Stimulated activated CD4-positive, alpha-beta T cell treated with anti-CD3 and anti-CD28 coated beads, TNF-alpha, amount 100 ng/mL, for 4 hours (primary cell): ENCODE measurements around the gene EREG.
"Not testable (repeated sequence)": the region's sequence is repeated elsewhere in the genome, so short reads cannot be mapped to it uniquely, and the experiment has no call there.

Experiments used
- DNase-seq, 3 experiments: peaks; one replicate each; pipeline ENCODE4 v3.0.0-alpha.2; 2020; ENCODE audit warnings: low read depth in 3 of 3

EREG gene

GRCh38 chr4:74364652-74365491, at the start of gene EREG:
TSS of gene EREG (plus strand) at chr4:74365145. CDS start at chr4:74365309, 164 bp downstream.
- DNase-seq: no peak

- DNase-seq: no peak
These were observed 49.6 kb upstream of the EREG start for GRCh38 chr4:74315376-74315775.

GRCh38 chr4:74316397-74316796, 48.5 kb upstream of the EREG start:
- DNase-seq: no peak

- no peak for DNase-seq
These were observed 47.2 kb upstream of the EREG start for GRCh38 chr4:74317616-74318246.

- no peak for DNase-seq
These were observed 46.7 kb upstream of the EREG start for GRCh38 chr4:74318276-74318675.

- no peak for DNase-seq
These were observed 45.5 kb upstream of the EREG start for GRCh38 chr4:74319470-74319869.

GRCh38 chr4:74320559-74321118, 44.3 kb upstream of the EREG start:
- peak in 2 of 3 experiments; percentile 8 to 18 for DNase-seq

- no peak for DNase-seq
These were observed 42.6 kb upstream of the EREG start for GRCh38 chr4:74322301-74322700.

GRCh38 chr4:74323663-74324062, 41.3 kb upstream of the EREG start:
- no peak for DNase-seq

GRCh38 chr4:74324262-74324661, 40.7 kb upstream of the EREG start:
- no peak for DNase-seq

- DNase-seq: no peak
These were observed 39.1 kb upstream of the EREG start for GRCh38 chr4:74325886-74326285.

- DNase-seq: no peak
These were observed 37.2 kb upstream of the EREG start for GRCh38 chr4:74327762-74328161.

GRCh38 chr4:74328501-74328900, 36.4 kb upstream of the EREG start:
- no peak for DNase-seq

GRCh38 chr4:74329307-74329706, 35.6 kb upstream of the EREG start:
- DNase-seq: no peak

GRCh38 chr4:74330295-74330750, 34.6 kb upstream of the EREG start:
- no peak for DNase-seq

GRCh38 chr4:74331252-74331651, 33.7 kb upstream of the EREG start:
- no peak for DNase-seq

GRCh38 chr4:74331944-74332343, 33.0 kb upstream of the EREG start:
- no peak for DNase-seq

- DNase-seq: no peak
These were observed 30.3 kb upstream of the EREG start for GRCh38 chr4:74334636-74335035.

GRCh38 chr4:74335341-74336021, 29.5 kb upstream of the EREG start:
- DNase-seq: no peak

- no peak for DNase-seq
These were observed 26.1 kb upstream of the EREG start for GRCh38 chr4:74338792-74339333.

- no peak for DNase-seq
These were observed 25.4 kb upstream of the EREG start for GRCh38 chr4:74339501-74339900.

GRCh38 chr4:74340421-74340820, 24.5 kb upstream of the EREG start:
- DNase-seq: not testable (repeated sequence)
